HL-60 (cell line): ENCODE measurements around the gene AFF4.

Experiments used
- CTCF ChIP-seq: IDR thresholded peaks from one replicate; pipeline ENCODE4 v1.5.1; 2011; ENCODE audit warnings: low read length, control low read depth, inconsistent platforms; ENCODE audit not compliant: insufficient read depth
- GABPA ChIP-seq: IDR thresholded peaks from 2 replicates; pipeline ENCODE4 v1.6.1; 2012; ENCODE audit warnings: low read depth
- POLR2AphosphoS5 ChIP-seq: IDR thresholded peaks from 2 replicates; pipeline ENCODE4 v1.6.1; 2012; ENCODE audit warnings: low read depth
- SPI1 ChIP-seq: IDR thresholded peaks from 2 replicates; pipeline ENCODE4 v1.6.1; 2012; ENCODE audit warnings: low read depth, mild to moderate bottlenecking, borderline replicate concordance
- TF ChIP-seq, protein P1 (sequence below): IDR thresholded peaks from 2 replicates; pipeline ENCODE4 v1.6.1; 2012; ENCODE audit warnings: low read depth; ENCODE audit not compliant: insufficient replicate concordance

GRCh38 chr5:132872788-132873118, 90.7 kb downstream of the AFF4 start:
- TF ChIP-seq CTCF (no peak), POLR2AphosphoS5 (no peak), GABPA (no peak), SPI1 (no peak)
- TF ChIP-seq, protein P1, sequence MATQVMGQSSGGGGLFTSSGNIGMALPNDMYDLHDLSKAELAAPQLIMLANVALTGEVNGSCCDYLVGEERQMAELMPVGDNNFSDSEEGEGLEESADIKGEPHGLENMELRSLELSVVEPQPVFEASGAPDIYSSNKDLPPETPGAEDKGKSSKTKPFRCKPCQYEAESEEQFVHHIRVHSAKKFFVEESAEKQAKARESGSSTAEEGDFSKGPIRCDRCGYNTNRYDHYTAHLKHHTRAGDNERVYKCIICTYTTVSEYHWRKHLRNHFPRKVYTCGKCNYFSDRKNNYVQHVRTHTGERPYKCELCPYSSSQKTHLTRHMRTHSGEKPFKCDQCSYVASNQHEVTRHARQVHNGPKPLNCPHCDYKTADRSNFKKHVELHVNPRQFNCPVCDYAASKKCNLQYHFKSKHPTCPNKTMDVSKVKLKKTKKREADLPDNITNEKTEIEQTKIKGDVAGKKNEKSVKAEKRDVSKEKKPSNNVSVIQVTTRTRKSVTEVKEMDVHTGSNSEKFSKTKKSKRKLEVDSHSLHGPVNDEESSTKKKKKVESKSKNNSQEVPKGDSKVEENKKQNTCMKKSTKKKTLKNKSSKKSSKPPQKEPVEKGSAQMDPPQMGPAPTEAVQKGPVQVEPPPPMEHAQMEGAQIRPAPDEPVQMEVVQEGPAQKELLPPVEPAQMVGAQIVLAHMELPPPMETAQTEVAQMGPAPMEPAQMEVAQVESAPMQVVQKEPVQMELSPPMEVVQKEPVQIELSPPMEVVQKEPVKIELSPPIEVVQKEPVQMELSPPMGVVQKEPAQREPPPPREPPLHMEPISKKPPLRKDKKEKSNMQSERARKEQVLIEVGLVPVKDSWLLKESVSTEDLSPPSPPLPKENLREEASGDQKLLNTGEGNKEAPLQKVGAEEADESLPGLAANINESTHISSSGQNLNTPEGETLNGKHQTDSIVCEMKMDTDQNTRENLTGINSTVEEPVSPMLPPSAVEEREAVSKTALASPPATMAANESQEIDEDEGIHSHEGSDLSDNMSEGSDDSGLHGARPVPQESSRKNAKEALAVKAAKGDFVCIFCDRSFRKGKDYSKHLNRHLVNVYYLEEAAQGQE = no peak
